GM12878 (cell line): ENCODE results near the gene ZSWIM6. TPM values are rescaled to one million over a fixed set of nuclear protein-coding genes. Genes with fewer than 3 reads are reported as not detected.

Experiments
- ATAC-seq: fragments of 200-7000 bp; cut with Tn5 transposase; 3 replicates; pipeline ENCODE4 v1.9.1; 2020; ENCODE audit warnings: mild to moderate bottlenecking, moderate library complexity
- BruUV-seq: library from RNA; stranded (reverse); fragments of 400-500 nt; replicated peaks from 2 replicates; lab custom pipeline; 2021; lab: Mats Ljungman, UMichigan
- CTCF ChIA-PET: fragments of 300-600 bp; sonication (Branson Sonifier 250); formaldehyde crosslinking; extraction: SDS; loops from one replicate; lab custom pipeline; 2021; ENCODE audit warnings: inconsistent platforms; lab: Yijun Ruan, JAX
- POLR2A ChIA-PET: fragments of 350-600 bp; formaldehyde crosslinking; extraction: SDS; loops from one replicate; lab custom pipeline; 2021; ENCODE audit warnings: inconsistent platforms; lab: Charles Lee
- RAD21 ChIA-PET: fragments of 300-600 bp; sonication (Branson Sonifier 250); formaldehyde crosslinking; loops from one replicate; lab custom pipeline; 2023; ENCODE audit warnings: antibody characterized with exemption; ENCODE audit not compliant: unreplicated experiment; lab: Charles Lee
- SMC1A ChIA-PET: fragments of 300-600 bp; sonication (Branson Sonifier 250); formaldehyde crosslinking; loops from one replicate; lab custom pipeline; 2023; ENCODE audit not compliant: unreplicated experiment, uncharacterized antibody; lab: Charles Lee
- DNase-seq: peaks from one replicate; pipeline ENCODE4 v3.0.0-alpha.2; 2011; ENCODE audit warnings: low read depth, low spot score
- FAIRE-seq: peaks from 3 replicates; lab custom pipeline; 2011; peaks lifted over from hg19 to GRCh38; lab: Jason Lieb, UNC
- H2AFZ ChIP-seq: 2 replicates; pipeline ENCODE4 v1.6.0; 2011; ENCODE audit warnings: low read depth, low read length, control low read depth; ENCODE audit not compliant: control insufficient read depth
- H3K27ac ChIP-seq: 2 replicates; pipeline ENCODE4 v1.5.1; 2011; ENCODE audit warnings: control low read depth; ENCODE audit not compliant: control insufficient read depth, insufficient read depth
- H3K27me3 ChIP-seq, 2 experiments: replicated peaks in 1 of 2; 2 replicates each; pipeline versions ENCODE4 v1.6.0 to v1.6.1; 2011; ENCODE audit warnings: low read length in 1 of 2; ENCODE audit not compliant: control insufficient read depth in 2 of 2, insufficient read depth in 2 of 2
- H3K36me3 ChIP-seq, 2 experiments: 2 replicates each; pipeline ENCODE4 v1.5.1; 2011; ENCODE audit warnings: low read length in 1 of 2; ENCODE audit not compliant: control insufficient read depth in 2 of 2, insufficient read depth in 2 of 2
- H3K4me1 ChIP-seq: 2 replicates; pipeline ENCODE4 v1.6.1; 2011; ENCODE audit warnings: mild to moderate bottlenecking, low read length, moderate library complexity, mixed read lengths; ENCODE audit not compliant: control insufficient read depth, insufficient read depth
- H3K4me2 ChIP-seq: 2 replicates; pipeline ENCODE4 v1.6.0; 2011; ENCODE audit warnings: control low read depth; ENCODE audit not compliant: control insufficient read depth, insufficient read depth
- H3K4me3 ChIP-seq: fragments of 200-600 bp; sonication (generic); 2 replicates; pipeline ENCODE4 v1.5.1; 2016
- H3K79me2 ChIP-seq: 2 replicates; pipeline ENCODE4 v1.6.0; 2011; ENCODE audit warnings: low read length; ENCODE audit not compliant: control insufficient read depth, insufficient read depth
- H3K9ac ChIP-seq: 2 replicates; pipeline ENCODE4 v1.8.0; 2011; ENCODE audit warnings: low read length, control low read depth, mixed read lengths; ENCODE audit not compliant: control insufficient read depth, insufficient read depth
- H3K9me3 ChIP-seq: replicated peaks from 3 replicates; pipeline ENCODE4 v1.5.1; 2011; ENCODE audit warnings: mild to moderate bottlenecking, low read length; ENCODE audit not compliant: control insufficient read depth, insufficient read depth
- H4K20me1 ChIP-seq: 2 replicates; pipeline ENCODE4 v1.6.0; 2011; ENCODE audit not compliant: control insufficient read depth, insufficient read depth
- ATF7 ChIP-seq: fragments of 450-650 bp; IDR thresholded peaks from 2 replicates; pipeline ENCODE4 v1.6.1; 2016; ENCODE audit warnings: low read depth, mild to moderate bottlenecking
- CHD2 ChIP-seq: IDR thresholded peaks from 2 replicates; pipeline ENCODE4 v1.6.1; 2011; ENCODE audit warnings: low read depth, low read length, improper control_type of control experiment, borderline replicate concordance
- CREB1 ChIP-seq: IDR thresholded peaks from 2 replicates; pipeline ENCODE4 v1.6.1; 2012; ENCODE audit warnings: low read depth, mild to moderate bottlenecking, inconsistent platforms
- HSF1 ChIP-seq: fragments of 150-350 bp; IDR thresholded peaks from 2 replicates; pipeline ENCODE4 v1.6.1; 2014; ENCODE audit warnings: mild to moderate bottlenecking, low read depth, low read length
- NFIC ChIP-seq: IDR thresholded peaks from 2 replicates; pipeline ENCODE4 v1.6.1; 2012; ENCODE audit warnings: low read depth, mild to moderate bottlenecking, inconsistent platforms, low read length, moderate library complexity
- NRF1 ChIP-seq: conservative IDR thresholded peaks from 2 replicates; pipeline ENCODE4 v1.6.1; 2011; ENCODE audit warnings: mild to moderate bottlenecking, low read depth, low read length, improper control_type of control experiment
- PAX8 ChIP-seq: fragments of 450-650 bp; IDR thresholded peaks from 2 replicates; pipeline ENCODE4 v1.6.1; 2017; ENCODE audit warnings: mild to moderate bottlenecking, moderate library complexity
- POLR2AphosphoS5 ChIP-seq: IDR thresholded peaks from 2 replicates; pipeline ENCODE4 v1.6.1; 2011; ENCODE audit warnings: mild to moderate bottlenecking, low read length, inconsistent platforms
- RBBP5 ChIP-seq: fragments of 200-600 bp; sonication (generic); conservative IDR thresholded peaks from 2 replicates; pipeline ENCODE4 v1.6.1; 2016
- RUNX3 ChIP-seq: IDR thresholded peaks from 2 replicates; pipeline ENCODE4 v1.6.1; 2012; ENCODE audit warnings: low read length, inconsistent platforms
- SIN3A ChIP-seq: IDR thresholded peaks from 2 replicates; pipeline ENCODE4 v1.6.1; 2012; ENCODE audit warnings: low read depth, low read length, improper control_type of control experiment
- TBL1XR1 ChIP-seq: IDR thresholded peaks from 2 replicates; pipeline ENCODE4 v1.6.1; 2012; ENCODE audit warnings: low read depth, low read length, improper control_type of control experiment
- ZBTB4 ChIP-seq: fragments of 450-650 bp; formaldehyde crosslinking; IDR thresholded peaks from 2 replicates; pipeline ENCODE4 v1.4.0; 2022; ENCODE audit warnings: mild to moderate bottlenecking, moderate library complexity
- ZNF24 ChIP-seq: fragments of 450-650 bp; IDR thresholded peaks from 2 replicates; pipeline ENCODE4 v1.6.1; 2017; ENCODE audit warnings: antibody characterized with exemption, mild to moderate bottlenecking
- ZNF384 ChIP-seq: IDR thresholded peaks from 2 replicates; pipeline ENCODE4 v1.6.1; 2012; ENCODE audit warnings: low read depth, mild to moderate bottlenecking, low read length, improper control_type of control experiment, borderline replicate concordance
- ZNF622 ChIP-seq: fragments of 450-650 bp; IDR thresholded peaks from 2 replicates; pipeline ENCODE4 v1.6.1; 2017; ENCODE audit warnings: mild to moderate bottlenecking, inconsistent platforms
- WGBS: methylation state at CpG from one replicate; pipeline ENCODE4 v1.1.6; 2016; ENCODE audit warnings: low lambda C conversion rate; ENCODE audit not compliant: insufficient replicate concordance, insufficient coverage; ENCODE audit errors: missing lambda C conversion rate; 5-methylcytosine and 5-hydroxymethylcytosine counted together
- in situ Hi-C: fragments of 300-500 bp; cut with MboI; formaldehyde crosslinking; loops from 9 replicates; pipeline ENCODE4 v1.14.3; 2018; ENCODE audit warnings: mixed read lengths
- intact Hi-C: fragments of 100-400 bp; cut with micrococcal nuclease; formaldehyde crosslinking; loops from one replicate; pipeline ENCODE4 v1.14.2; 2022; ENCODE audit not compliant: unreplicated experiment
- polyA plus RNA-seq, 11 experiments: library from polyadenylated mRNA; depleted of rRNA in 4 of 11; unstranded in 6 of 11; stranded (reverse) in 5 of 11; fragments of >200 nt; fragmentation: Nextera tagmentation in 4 of 11; fragmentation: Illumina TruSeq in 1 of 11; extraction: Ambion mirVana in 4 of 11; extraction: Trizol in 1 of 11; gene quantifications; 1 replicate in 1 of 11; 2 replicates in 10 of 11; pipeline versions ENCODE4 v1.2.1 to v1.2.3, GENCODE V29; 2011 to 2016; ENCODE audit warnings: inconsistent platforms in 2 of 11, missing spikeins in 2 of 11, low read depth in 1 of 11
- total RNA-seq, 4 experiments: library from RNA; depleted of rRNA in 3 of 4; stranded (reverse); fragments of >200 nt in 3 of 4; fragmentation: Illumina TruSeq in 1 of 4; extraction: Trizol in 1 of 4; gene quantifications; 2 replicates each; pipeline versions ENCODE4 v1.2.1 to v1.2.3, GENCODE V29; 2013 to 2021
- TF ChIP-seq, protein P1 (sequence below): fragments of 450-650 bp; IDR thresholded peaks from 2 replicates; pipeline ENCODE4 v1.6.1; 2017; ENCODE audit warnings: mild to moderate bottlenecking

The ZSWIM6 gene
- total and polyA plus RNA-seq, 10 of the 15 experiments (the other 5 are each of a cell fraction or from before 2014, with no cell fraction given) = 0.53 to 6.2 (median 3.4) TPM

DNA sequence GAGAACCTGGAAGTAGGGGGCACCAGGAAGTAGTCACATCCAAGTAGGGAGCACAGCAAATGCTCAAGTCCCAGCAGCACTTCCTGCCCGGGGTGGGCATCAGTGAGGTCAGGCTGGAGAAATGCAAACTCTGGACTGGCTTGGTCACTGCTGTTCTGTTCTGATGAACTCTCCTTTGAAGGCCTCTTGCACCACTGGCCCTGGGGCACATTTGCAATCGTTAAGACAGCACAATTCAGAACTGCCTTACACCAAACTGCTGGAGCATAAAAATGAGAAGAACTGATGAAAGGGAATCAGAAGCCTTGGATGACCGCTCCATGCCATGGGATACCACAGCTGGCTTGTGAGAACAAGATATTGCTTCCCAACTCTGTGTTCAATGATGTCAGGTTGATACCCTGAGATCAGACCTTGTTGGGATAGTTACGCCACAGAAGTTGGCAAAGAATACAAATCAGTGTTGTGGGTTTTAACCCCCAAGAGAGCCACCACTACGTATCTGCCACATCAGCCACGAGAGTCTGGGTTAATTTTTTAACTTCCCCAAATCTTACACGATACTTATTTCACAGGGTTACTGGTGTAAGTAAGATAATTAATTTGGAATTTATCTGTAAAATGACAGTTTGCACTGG is 42.3 kb upstream of the ZSWIM6 start:
- ChIA-PET SMC1A (interaction anchor here (1.0 to 1.4 kb wide), 2 partner anchors 9 to 32 kb away, joined by 4 read pairs; no protein-coding TSS in a partner anchor), RAD21 (no interaction called here), CTCF (no interaction called here), POLR2A (no interaction called here)
- Histone ChIP-seq H3K4me3 (no peak overlapping the region), H3K4me1 (no peaks in the 10 kb centered on the region), H3K27ac (no peak overlapping the region), H3K9ac (no peak overlapping the region), H4K20me1 (no peaks in the 10 kb centered on the region), H3K4me2 (no peak overlapping the region), H2AFZ (no peak overlapping the region), H3K79me2 (no peaks in the 10 kb centered on the region), H3K9me3 (no peaks in the 10 kb centered on the region), H3K27me3 (no peaks in the 10 kb centered on the region; a peak in 1 of 4 replicates), H3K36me3 (no peaks in the 10 kb centered on the region)
- TF ChIP-seq ZBTB4 (no peak), POLR2AphosphoS5 (no peak), ZNF384 (no peak), CHD2 (no peak), ZNF24 (no peak), RUNX3 (no peak), NFIC (no peak), TBL1XR1 (no peak), SIN3A (no peak), NRF1 (no peak), ATF7 (no peak), RBBP5 (no peak), PAX8 (no peak), ZNF622 (no peak), HSF1 (no peak), CREB1 (no peak)
- TF ChIP-seq, protein P1, sequence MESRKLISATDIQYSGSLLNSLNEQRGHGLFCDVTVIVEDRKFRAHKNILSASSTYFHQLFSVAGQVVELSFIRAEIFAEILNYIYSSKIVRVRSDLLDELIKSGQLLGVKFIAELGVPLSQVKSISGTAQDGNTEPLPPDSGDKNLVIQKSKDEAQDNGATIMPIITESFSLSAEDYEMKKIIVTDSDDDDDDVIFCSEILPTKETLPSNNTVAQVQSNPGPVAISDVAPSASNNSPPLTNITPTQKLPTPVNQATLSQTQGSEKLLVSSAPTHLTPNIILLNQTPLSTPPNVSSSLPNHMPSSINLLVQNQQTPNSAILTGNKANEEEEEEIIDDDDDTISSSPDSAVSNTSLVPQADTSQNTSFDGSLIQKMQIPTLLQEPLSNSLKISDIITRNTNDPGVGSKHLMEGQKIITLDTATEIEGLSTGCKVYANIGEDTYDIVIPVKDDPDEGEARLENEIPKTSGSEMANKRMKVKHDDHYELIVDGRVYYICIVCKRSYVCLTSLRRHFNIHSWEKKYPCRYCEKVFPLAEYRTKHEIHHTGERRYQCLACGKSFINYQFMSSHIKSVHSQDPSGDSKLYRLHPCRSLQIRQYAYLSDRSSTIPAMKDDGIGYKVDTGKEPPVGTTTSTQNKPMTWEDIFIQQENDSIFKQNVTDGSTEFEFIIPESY = no peak
- 41% methylated on average over 7 of the region's 7 CpGs for WGBS
- BruUV-seq = no TSS peak
- intact Hi-C loops = no loop called here
- in situ Hi-C loops = no loop called here
- FAIRE-seq = no peak
- DNase-seq = no peak
- peak; percentile 63 for ATAC-seq
